HG03135 (cell line): ENCODE results near the gene PPP1R16B.
"Not testable (repeated sequence)": the region's sequence is repeated elsewhere in the genome, so short reads cannot be mapped to it uniquely, and the experiment has no call there.

ENCODE experiments used
- ATAC-seq: cut with Tn5 transposase; IDR thresholded peaks from one replicate; pipeline ENCODE4 v1.9.1; 2021; ENCODE audit warnings: mild to moderate bottlenecking, moderate library complexity; ENCODE audit not compliant: unreplicated experiment

PPP1R16B gene

GRCh38 chr20:38843346-38843745, 37.8 kb downstream of the PPP1R16B start:
- no peak for ATAC-seq

DNA sequence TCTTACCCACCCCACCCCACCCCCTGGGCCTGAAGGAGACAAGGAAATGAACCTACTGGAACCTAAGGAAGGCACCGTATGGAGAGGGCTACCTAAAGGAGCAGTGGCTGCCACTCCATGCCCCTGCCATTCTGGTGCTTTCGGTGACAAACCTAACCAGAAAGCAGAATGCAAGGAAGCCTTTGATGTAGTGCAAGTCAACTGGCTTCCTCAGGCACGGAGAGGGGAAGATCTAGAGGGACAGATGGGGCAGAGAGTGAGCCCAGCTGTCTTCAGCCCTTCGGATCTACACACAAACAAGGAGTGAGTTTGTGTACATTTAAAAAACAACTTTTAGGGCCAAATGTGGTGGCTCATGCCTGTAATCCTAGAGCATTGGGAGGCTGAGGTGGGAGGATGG, 39.5 kb downstream of the PPP1R16B start:
- no peak for ATAC-seq

DNA sequence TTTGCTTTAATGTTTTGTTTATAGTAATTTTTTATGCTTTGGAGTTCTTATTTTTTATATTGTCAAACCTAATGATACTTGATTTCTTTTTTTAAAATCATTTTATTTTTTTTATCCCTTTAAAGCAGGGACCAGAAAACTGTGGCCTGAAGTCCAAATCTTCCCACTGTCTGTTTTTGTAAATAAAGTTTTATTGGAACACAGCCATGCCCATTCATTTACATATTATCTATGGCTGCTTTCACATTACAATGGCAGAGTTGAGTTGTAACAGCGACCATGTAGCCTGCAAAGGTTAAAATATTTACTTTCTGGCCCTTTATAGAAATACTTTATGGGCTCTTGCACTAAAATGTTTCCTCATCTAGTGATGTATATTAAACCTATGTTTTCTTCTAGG, 42.3 kb downstream of the PPP1R16B start:
- no peak for ATAC-seq

DNA sequence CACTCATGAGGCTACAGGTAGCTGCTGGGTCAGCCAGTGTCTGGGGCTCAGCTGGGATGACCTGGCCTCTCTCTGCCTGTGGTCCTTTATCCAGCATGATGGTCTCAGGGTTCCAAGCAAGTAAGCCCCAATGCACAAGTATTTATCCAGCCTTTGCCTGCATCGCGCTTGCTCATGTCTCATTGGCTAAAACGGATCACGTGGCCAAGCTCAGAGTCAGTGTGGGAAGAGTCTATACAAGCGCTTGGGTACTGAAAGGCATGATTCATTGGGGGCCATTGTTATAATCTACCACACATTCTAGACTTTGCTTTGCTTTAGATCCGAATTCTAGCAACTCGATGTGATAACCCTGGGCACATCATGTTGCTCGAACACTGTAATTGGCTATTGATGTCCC, 48.3 kb downstream of the PPP1R16B start:
- ATAC-seq, result no peak

GRCh38 chr20:38854654-38855066, 49.2 kb downstream of the PPP1R16B start:
- ATAC-seq, result no peak

DNA sequence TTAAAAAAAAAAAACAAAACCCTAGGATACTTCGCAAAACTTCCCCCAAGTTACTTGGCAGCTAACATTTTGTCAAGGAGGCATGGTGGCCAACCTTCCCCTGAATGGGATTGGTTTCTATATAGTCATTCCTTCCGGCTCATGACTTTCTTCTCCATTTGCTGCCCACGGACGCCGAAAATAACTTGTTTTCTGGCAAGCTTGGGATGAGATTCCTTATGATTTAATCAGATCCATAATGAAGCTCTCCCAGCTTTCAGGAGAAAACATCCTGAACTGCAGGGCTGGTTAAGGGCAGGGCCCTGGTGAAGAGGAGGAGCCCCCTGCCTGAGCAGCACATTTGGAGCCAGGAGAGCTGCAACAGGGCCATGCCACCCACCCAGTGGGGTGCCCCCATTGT, 49.9 kb downstream of the PPP1R16B start:
- no peak for ATAC-seq

GRCh38 chr20:38856570-38856969, 51.1 kb downstream of the PPP1R16B start:
- ATAC-seq, result no peak

GRCh38 chr20:38857703-38858102, 52.2 kb downstream of the PPP1R16B start:
- no peak for ATAC-seq

DNA sequence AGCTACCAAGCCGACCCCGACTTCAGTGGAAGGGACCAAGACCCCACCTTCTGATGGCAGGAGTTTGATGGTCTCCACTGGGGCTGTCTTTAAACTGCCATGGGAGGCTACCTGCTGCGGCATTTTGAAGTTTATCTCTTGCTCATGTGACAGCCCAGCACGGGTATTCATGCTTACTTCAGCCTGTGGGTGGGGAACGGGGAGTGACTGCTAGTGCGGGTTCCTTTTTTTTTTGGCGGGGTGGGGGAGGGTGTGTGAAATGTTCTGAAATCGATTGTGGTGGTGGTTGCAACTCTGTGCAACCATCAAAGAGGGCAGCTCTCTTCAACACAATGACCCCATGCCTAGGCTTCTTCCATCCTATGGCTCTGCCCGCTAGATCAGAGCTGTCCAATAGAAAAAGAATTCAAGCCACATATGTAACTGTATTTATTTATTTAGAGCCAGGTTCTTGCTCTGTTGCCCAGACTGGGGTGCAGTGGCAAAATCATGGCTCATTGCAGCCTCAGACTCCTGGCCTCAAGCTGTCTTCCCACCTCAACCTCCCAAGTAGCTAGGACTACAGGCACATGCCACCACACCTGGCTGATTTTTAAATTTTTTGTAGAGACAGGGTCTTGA, 53.7 kb downstream of the PPP1R16B start:
- ATAC-seq, result no peak

DNA sequence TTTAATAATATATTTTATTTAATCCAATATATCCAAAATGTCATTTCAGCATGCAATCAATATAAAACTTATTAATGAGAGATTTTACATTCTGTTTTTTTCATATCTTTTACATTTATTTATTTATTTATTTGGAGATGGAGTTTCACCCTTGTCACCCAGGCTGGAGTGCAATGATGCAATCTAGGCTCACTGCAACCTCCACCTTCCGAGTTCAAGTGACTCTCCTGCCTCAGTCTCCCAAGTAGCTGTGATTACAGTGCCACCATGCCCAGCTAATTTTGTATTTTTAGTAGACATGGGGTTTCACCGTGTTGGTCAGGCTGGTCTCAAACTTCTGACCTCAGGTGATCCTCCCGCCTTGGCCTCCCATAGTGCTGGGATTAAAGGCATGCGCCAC, 54.4 kb downstream of the PPP1R16B start:
- not testable (repeated sequence) for ATAC-seq

DNA sequence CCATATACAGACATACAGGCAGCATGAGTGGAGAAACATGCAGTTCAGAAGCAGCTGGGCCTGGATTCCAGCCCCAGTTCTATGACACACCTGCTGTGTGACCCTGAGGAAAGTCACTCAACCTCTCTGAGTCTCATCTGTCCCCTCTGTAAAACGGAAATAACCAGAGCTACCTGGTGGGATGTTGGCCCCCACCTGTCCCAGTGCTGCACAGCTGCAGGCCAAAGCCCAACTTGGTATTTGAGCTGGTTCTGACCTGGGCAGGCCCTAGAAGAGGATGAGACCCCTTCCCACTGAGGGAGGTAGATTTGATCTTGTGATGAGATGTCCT, 55.5 kb downstream of the PPP1R16B start:
- no peak for ATAC-seq

- ATAC-seq, result no peak
Observed at GRCh38 chr20:38862226-38862625, 56.7 kb downstream of the PPP1R16B start.

DNA sequence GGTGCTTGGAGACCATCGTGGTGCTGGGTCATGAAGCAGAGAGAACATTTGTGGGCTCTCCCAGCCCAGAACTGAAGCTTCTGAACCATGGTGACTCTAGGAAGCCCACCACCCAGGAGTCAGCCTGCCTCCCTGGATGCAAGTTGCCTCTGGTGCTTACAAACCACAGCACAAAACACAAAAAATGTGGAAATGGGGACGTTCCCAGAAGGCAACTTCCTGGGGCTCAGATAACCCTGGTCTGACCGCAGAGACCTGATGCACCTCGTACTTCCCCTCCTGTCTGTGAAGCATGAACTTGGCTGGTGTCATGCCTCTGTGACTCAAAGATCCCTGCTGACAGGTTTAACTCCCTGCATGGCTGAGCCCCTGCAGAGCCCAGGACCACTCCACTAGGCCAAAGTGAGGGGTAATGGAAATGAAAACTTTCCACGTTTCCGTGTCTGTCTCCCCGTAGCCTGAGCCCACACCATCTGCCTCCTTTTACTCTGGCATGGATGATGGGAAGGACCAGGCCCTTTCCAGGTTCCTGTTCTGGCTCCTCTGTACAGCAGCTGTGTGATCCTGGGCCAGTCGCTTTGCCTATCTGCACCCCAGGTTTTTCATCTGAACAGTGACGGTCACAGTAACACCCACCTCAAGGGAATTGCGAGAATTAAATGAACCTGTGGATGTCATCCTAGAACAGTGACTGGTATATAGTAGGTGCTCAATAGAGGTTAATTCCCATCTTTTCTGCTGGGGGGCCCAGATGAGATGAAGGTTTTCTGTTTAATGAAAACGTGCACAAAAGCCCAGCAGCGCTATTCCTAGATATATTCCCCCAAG, 57.7 kb downstream of the PPP1R16B start:
- ATAC-seq, result peak; percentile 58

DNA sequence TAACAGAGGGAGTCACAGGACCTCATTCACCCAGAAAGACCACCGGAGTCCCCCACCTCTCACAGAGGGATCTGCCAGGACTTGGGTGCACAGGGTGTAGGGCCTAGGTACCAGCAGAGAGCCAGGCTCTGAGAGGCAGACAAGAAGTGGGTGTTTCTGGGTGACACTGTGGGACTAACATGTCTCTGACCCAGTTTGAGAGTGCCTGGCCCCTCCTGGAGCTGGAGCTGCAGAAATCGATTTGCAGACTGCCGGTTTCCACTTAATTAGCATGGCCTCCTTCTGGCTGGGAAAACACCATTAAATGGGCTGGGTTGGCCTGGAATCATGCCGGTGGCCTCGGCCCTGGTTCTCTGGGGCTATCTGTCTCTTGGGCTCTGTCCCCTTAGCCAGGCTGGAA, 59.2 kb downstream of the PPP1R16B start:
- ATAC-seq, result no peak

DNA sequence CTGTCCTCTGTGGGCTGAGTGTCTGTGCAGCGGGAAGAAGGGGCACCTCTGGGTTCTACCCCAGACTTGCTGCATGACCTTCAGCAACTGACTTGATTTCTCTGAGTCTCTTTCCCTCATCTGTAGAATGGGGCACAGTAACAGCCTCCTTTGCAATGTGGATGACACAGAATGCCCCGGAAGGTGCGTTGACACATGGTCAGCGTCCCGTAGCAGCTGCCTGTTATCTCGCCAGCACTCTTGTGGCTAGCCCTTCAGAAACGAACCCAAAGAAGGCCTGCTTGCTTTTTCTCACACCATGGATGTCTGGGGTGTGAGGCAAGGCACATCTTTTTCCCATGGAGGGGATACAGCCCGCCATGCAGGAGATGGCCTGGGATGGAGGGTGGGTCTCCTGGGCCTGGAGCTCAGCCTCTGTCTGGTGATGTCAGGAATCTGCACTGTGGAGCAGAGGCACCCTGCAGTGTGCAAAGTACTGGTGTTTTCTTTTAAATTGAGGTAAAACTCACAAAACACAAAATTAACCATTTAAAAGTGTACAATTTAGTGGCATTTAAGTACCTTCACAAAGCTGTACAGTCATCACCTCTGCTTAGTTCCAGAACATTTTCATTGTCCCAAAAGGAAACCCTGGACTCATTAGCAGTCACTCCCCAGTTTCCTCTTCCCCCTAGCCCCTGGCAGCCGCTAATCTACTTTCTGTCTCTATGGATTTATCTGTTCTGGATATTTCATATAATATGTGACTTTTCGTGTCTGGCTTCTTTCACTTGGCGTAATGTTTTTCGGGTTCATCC, 61.0 kb downstream of the PPP1R16B start:
- ATAC-seq, result no peak

DNA sequence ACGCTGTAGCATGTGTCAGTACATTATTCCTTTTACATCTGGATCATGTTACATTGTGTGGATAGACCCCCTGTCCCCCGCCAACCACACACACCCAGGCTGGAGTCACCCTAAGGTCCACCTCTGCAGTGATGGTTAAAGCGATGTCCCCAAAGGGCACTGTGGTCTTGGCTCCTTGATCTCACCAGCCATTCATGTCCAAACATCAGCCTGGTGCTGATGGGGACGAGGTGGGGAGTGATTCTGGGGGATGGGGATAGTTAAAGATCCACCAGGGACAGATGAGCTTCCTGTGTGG, 61.5 kb downstream of the PPP1R16B start:
- no peak for ATAC-seq

DNA sequence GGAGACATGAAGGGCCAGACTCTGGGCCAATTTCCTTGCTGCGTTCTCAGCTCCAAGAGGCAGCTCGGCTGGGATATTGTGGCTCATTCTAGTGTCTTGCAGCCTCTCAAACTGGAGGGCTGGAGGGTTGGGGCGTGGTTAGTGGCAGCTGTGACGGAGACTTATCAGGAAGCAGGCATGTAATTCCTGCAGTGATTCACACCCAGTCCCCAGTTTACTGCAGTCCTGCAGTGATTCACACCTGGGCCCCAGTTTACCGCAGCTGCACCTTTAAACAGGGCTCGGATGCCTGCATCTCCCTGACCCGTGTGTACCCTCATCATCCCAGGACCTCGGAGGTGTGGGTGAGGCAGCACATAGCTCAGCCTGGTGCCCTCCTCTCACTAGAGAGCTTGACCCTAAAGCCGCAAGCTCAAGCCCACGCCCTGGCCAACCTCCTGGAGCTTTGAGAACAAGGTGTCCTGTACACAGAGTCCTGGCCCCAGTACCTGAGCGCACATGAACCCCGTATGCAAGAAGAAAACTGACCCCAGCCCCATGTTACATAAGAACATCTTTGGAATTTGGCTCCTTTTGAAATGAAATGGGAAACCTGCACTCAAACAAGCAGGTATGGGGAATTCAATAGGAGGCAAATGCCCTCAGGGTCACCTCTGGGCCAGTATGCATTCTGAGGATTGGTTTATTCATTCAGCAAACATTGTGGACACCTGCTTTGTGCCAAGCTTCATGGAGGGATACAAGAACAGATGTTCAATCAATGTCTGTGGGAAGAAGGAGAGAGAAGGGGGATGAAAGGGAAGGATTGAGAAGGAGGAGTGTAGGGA, 65.4 kb downstream of the PPP1R16B start:
- ATAC-seq, result no peak

- no peak for ATAC-seq
Observed at GRCh38 chr20:38871560-38871953, 66.1 kb downstream of the PPP1R16B start.

GRCh38 chr20:38872036-38872435, 66.5 kb downstream of the PPP1R16B start:
- no peak for ATAC-seq

GRCh38 chr20:38872491-38873049, 67.1 kb downstream of the PPP1R16B start:
- no peak for ATAC-seq

DNA sequence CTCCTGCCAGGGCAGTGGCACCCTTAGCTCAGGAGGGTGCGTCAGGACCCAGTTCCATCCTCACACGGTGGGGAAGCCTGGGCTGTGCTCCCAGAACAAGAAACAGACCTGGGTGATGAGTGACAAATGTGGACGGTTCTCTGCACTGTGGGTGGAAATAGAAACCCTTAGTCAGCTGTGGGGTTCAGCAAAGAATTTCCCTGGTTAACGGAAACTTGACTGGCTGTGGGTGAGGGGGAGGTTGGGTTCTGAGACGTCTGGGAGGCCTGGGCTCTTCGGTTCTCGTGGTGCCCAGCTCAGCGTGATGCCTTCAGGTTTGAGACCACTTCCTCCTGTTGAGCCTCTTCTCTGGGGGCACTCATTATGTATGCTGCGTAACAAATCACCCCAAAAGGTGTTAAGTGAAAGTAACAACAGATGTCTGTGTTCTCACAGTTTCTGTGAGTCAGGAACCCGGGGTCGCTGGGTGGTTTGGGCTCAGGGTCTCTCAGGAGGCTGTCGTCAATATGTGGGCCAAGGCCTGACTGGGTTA, 67.6 kb downstream of the PPP1R16B start:
- ATAC-seq, result peak; percentile 42
